NCI-H345 treated with DMSO at 0.1 percent for 48 hours (cell line): ENCODE results near the gene RPL36.
A peak's percentile ranks its signal among the peaks of the same experiment; 100 is the strongest.

Experiments used
- DNase-seq: peaks from one replicate; lab custom pipeline; 2025; ENCODE audit not compliant: unreplicated experiment; lab: John Stamatoyannopoulos, UW

The RPL36 gene

DNA sequence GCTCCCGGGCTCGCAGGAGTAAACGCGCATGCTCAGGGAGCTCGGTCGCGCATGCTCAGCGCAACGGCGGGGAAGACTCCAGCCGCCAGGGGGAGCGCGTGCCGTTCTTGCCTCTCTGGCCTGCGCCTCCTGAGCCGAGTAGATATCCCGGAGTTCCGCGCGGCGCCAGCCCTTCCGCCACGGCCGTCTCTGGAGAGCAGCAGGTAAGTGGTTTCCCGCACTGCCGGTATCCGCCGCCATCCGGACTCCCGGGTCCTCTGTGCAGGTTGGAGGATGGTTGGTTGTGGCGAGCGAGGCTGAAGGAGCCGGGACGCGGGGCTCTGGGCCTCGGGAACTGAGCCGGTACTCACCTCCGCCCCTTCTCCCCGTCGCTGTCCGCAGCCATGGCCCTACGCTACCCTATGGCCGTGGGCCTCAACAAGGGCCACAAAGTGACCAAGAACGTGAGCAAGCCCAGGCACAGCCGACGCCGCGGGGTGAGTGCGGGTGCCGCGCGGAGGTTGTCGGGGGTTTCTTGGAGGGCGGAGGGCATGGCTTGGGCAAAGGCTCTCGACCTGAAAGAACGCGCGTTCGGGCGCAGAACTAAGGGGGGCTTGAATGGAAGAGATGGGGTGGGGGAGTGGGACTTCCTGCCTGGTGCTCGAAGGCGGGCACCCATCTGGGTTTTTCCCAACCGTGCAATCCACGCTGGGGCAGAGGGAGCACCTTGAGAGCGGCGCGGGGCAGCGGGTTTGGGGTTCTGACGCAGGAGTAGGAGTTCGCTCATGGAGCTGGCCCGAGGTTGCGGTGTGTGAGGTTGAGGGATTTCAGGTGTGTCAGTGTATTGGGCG is at the start of gene RPL36:
Gene RPL36, plus strand, starts transcription at position 171 of the 830 bp plus-strand sequence. Its CDS starts 213 bp downstream, at position 384.
- peak; percentile 92 for DNase-seq

DNA sequence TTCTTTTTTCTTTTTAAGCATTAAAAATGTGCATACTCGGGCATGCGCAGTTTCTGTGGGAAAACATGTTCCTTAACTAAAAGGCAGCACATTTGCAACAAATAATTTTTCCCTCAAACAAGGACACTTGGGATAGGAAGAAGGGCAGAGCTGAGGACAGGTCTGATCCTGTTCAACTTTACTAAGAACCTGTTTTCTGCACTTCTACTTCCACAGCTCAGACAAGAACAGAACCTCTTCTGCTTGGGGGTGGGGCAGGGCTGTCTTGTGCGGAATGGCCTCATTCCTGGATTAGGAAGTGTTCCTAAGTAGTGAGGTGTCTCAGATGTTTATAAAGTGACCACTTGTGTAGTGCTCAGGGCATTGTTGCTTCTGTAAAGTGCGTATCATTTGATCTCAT is 48.9 kb upstream of the RPL36 start:
- no peak for DNase-seq

- no peak for DNase-seq
Measured at GRCh38 chr19:5642204-5642603, 47.9 kb upstream of the RPL36 start.

GRCh38 chr19:5643060-5643459 is 47.0 kb upstream of the RPL36 start:
- DNase-seq = no peak

DNA sequence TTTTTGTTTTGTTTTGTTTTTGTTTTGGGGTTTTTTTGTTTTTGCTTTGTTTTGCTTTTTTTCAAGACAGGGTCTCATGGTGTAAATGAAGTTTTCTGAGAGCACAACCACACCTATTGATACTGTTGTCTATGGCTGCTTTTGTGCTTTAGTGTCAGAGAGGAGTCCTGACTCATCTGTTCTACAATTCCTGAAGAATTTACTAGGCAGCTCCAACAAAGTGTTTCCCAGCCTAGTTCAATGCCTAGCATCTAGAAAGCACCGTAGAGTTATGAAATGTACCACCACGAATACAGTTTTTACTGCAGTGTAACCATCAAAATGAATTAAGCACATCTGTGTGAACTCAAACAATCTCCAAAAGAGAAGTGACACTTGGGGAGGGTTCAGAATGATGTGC is 46.1 kb upstream of the RPL36 start:
- no peak for DNase-seq

DNA sequence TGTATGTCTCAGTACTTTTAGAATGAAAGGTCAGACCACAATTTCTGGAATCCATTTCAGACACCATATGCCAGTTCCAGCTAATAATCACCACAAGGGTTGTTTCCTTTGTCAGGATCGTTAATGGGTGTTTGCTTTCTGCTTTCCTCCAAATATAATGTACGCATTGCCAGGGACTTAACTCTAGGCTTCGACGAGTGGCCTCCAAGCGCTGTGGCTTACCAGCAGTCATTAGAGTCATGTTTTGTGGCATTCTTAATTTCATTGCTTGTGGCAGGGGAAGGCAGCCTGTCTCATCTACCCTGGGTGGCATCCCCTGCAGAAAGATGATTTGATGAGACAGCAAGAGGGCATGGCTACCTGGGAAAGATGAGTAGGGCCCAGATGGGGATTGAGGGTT is 44.7 kb upstream of the RPL36 start:
- DNase-seq = no peak

GRCh38 chr19:5646703-5647102 is 43.4 kb upstream of the RPL36 start:
- no peak for DNase-seq

DNA sequence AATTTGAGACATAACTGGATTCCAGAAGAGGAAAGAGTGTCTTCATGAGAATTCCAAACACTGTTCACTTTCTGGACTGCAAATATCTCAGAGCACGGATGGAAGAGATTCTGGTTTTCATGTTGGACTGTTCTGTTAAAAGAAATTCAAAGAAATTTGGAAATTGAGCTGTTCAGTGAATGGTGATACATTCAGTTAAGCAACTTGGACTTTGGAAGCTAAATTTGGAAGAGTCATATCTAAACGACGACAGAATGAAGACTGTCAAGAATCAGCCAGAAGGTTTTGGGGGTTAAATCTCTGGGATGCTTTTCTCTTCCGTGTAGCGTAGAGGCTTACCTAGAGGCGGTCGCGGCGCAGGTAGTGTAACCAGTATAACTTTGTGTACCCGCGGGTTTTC is 41.6 kb upstream of the RPL36 start:
- DNase-seq = no peak

- no peak for DNase-seq
Measured at GRCh38 chr19:5651361-5651760, 38.7 kb upstream of the RPL36 start.

DNA sequence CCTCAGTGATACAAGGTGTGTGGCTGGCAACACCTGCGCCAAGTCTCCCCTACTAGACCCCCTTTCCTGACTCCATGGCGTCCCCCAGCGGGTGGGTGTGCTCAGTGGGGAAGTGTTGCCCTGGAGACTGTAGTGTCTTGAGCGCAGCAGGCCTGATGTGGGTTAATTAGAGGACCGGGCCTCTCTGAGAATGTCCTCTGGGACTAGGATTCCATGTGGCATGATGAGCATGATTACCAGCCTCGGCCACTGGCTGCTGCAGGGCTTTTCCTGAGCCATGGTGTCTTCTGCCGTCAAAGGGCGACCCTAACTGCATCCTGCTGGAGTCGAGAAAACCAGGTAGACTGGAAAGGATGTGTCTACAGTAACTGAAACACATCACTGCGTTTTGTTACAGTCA is 37.8 kb upstream of the RPL36 start:
- DNase-seq = no peak

DNA sequence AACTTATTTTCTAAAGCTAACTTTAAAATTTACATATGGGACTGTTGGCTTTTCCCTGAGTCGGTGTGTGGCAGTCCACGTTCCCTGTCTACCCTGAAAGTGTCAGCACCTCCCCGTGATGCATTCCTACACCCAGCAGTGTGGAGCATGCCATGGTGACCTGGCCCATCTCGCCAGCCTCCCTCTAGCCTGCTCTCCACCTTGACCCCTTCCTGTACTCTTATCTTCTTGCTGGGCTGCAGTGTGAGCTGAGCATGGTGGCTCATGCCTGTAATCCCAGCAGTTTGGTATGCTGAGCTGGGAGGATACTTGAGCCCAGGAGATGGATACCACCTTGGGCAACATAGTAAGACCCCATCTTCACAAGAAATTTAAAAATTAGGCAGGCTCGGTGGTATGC is 35.2 kb upstream of the RPL36 start:
- DNase-seq = no peak

DNA sequence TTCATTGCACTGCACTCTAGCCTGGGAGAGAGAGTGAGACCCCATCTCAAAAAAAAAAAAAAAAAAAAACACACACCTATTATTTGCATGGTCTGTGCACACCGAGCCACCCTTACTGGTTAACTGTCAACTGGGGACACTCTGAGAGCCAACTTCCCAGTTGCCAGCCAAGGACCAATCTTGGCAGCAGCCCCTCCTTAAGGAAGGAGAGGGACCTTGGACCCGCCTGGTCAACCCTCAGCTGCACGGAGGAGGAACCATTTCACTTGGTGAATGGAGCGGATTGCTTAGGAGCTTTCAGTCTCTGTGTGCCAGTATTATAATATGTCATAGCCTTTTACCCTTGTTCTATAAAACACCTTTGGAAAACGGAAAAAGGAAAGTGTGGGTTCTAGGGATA is 34.7 kb upstream of the RPL36 start:
- no peak for DNase-seq

- DNase-seq = no peak
Measured at GRCh38 chr19:5661483-5661882, 28.6 kb upstream of the RPL36 start.

GRCh38 chr19:5663904-5664303 is 26.2 kb upstream of the RPL36 start:
- DNase-seq = no peak

DNA sequence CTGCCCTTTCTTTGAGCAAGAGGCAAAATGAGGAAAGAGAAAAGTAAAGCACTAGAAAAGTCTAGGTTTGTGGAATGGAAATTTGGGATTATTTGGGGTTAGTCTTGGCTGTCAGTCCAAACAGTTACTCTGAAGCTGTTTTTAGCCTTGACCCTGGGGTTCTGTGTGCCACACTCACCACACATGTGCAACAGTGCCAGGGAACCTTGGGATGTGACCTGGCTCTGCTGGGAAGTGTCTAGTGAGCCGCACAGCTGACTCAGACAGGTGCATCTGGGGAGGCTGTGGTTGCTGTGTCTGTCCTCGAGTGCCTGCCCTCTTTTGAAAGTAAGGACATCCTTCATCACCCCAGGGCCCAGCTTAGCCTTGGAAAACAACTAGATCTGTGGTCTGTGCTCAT is 25.6 kb upstream of the RPL36 start:
- DNase-seq = no peak

DNA sequence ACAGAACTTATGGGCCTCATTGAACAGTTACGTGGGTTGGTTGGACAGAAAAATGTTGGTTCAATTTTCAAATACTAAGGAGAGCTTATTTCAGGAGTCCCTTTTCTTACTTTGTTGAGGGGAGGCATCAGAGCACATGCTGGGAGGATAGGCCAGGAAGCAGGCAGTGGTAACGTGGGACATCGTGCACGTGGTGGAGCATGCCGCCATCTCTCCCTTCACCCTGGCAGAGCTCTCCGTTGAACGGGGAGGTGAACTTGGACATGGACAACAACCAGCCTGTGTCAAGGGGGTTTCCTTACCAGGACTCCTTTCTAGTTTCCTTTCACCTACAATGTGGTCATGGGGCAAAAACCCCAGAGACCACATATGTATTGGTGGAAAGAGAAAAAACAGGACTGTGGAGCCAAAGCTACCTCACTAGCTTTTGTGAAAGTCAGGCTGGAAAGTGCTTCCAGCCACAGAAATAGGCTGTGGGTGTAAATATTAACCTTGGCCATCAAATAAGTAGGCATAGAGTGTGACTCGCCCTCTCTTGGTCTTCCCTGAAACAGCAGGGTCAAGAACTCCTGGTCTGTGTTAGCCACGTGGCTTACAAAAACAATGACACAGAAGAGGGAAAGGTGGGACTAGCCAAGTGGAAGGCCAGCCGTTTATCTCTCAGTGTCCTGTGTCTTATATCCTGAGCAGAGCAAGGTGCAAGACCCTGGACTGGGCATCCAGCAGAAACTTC is 24.1 kb upstream of the RPL36 start:
- no peak for DNase-seq

DNA sequence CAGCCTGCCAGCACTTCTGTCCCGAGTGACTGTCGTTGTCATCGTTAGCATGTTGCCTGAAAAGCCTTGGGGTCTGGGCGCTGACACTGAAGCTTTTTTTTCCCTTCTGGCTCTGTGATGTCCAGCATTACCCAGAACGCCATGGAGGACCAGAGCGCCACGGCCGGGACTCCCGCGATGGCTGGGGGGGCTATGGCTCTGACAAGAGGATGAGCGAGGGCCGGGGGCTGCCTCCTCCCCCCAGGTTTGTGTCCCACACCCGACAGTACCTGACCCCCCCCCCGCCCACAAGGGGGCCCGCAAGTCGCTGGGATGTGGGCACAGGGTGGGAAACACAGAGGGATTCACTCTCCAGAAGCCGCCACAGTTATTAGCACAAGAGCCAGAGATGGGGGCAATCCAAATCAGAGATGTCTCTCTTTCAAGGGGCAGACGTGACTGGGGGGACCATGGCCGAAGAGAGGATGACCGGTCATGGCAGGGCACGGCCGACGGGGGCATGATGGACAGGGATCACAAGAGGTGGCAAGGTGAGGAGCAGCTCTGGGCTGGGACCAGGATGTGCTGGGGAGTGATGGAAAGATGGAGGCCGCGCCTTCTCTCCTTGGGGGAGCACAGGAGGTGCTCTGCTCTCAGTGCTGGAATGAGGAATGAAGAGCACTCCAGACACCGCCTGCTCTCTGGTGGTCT is 23.0 kb upstream of the RPL36 start:
- no peak for DNase-seq

DNA sequence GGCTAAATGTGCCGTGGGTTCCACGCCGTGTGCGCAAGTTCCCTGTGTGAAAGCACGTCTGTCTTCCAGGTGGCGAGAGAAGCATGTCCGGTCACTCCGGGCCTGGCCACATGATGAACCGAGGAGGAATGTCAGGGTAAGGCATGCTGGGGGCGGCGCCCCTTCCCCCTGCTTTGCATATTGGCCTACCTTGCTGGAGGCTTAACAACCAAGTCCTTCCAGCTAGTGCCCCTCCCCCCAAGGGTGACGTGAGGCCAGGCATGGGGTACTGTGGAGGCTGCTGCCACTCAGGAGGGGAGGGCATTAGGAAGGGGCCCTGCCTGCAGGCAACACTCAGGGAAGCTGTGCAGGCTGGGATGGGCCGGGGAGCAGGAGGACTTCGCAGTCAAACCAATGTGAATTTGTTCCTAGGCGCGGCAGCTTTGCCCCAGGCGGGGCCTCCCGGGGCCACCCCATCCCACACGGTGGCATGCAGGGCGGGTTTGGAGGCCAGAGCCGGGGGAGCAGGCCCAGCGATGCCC is 22.3 kb upstream of the RPL36 start:
- no peak for DNase-seq

DNA sequence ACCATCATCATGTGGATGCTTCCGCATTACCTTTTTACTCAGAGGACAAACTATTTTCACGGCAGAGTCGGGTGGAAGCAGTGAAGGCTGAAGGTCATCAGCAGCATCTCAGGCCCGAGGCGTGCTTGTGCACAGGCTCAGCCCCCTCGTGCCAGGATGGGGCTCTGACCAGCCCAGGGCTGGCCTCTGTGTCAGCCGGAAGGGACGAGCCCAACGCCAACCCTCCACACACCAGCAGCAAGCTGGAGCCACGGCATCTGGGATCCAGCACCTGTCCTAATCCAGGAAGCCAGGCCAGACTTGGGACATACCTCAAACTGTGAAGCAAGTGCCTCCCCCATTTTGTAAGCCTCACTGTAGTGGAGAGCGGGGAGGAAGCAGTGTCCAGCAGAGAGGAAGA is 20.9 kb upstream of the RPL36 start:
- no peak for DNase-seq

- DNase-seq = no peak
Measured at GRCh38 chr19:5671600-5671999, 18.5 kb upstream of the RPL36 start.

DNA sequence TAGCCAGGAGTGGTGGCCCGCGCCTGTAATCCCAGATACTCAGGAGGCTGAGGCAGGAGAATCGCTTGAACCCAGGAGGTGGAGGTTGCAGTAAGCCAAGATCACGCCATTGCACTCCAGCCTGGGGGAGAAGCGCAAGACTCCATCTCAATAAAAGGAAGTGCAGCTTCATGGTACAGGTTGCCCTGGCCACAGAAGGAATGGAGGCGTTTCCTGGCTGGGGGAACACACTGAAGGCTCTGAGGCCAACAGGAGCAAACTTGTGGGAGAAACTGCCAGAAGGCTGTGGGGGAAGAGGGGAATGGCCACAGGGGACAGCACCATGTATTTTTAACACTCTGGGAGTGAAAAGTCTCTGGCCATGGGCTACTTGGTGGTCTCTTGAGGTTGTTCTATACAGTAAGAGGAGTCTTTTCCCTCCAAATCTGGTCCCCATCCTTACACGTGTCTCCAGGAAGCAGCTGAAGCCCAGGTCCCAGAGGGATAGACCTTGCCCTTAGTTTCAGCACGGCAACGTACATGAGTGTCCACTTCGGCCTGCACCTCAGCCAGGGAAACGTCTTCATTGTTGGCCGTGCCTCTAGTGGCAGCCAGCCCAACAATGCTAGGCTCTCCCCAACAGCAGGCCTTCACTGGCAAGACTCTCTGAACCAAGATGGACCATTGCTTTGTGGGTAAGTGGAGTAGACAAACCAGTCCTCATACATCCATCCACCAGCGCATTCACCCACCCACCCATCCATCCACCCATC is 17.2 kb upstream of the RPL36 start:
- DNase-seq = no peak
